Measurements from ENCODE around the gene MGAT4B. TPM values are rescaled to one million over a fixed set of nuclear protein-coding genes. Genes with fewer than 3 reads are reported as not detected.

The MGAT4B gene
- total RNA-seq, 6 experiments from 2014 or later: 151 to 259 (median 181) TPM

- TF ChIP-seq CTCF (IDR thresholded peaks at IDR 0.05) (no peak), POLR2A (IDR thresholded peaks at IDR 0.05) (no peak)
- H3K36me3 ChIP-seq: peaks cover 0 to 37% (median 8%) of the 10 kb centered on the region in 4 donors
- peak in 3 of 4 donors; percentile 3 to 31 (median 4) for ATAC-seq
- H3K27me3 ChIP-seq: no peaks in the 10 kb centered on the region
- H3K27ac ChIP-seq: peak overlapping the region; percentile 36 to 61 (median 53)
- intact Hi-C loops (cut with DNase I): no loop called here
- WGBS (ENCODE audit: insufficient coverage, low coverage, low lambda C conversion rate, missing lambda C conversion rate): 31% methylated on average over 2 of the region's 20 CpGs
- no peaks in the 10 kb centered on the region for H3K9me3 ChIP-seq
- DNase-seq: no peak
- H3K4me3 ChIP-seq: peak overlapping the region in 1 of 3 donors; percentile 15
- peaks cover 0 to 57% (median 28%) of the 10 kb centered on the region in 4 donors for H3K4me1 ChIP-seq
Observed at GRCh38 chr5:179766021-179766725, 40.5 kb downstream of the MGAT4B start.

- H3K4me1 ChIP-seq: peaks cover 0 to 60% (median 28%) of the 10 kb centered on the region in 4 donors
- ATAC-seq: peak in 2 of 4 donors; percentile 35 to 38
Observed at GRCh38 chr5:179765400-179765799, 41.3 kb downstream of the MGAT4B start.

GRCh38 chr5:179764056-179764455, 42.6 kb downstream of the MGAT4B start:
- Histone ChIP-seq H3K4me1 (peaks cover 0 to 60% (median 28%) of the 10 kb centered on the region in 4 donors), H3K27me3 (no peaks in the 10 kb centered on the region), H3K4me3 (no peak overlapping the region), H3K9me3 (no peaks in the 10 kb centered on the region), H3K36me3 (peaks cover 0 to 20% (median 2%) of the 10 kb centered on the region in 4 donors), H3K27ac (no peak overlapping the region)
- DNase-seq (no peak), ATAC-seq (no peak)
- WGBS (ENCODE audit: insufficient coverage, low coverage, low lambda C conversion rate, missing lambda C conversion rate): 62% methylated on average over 8 of the region's 8 CpGs
- intact Hi-C loops (cut with DNase I): loop anchor here (5.0 kb wide), 1 partner anchor 33 kb away; no protein-coding TSS in a partner anchor
- TF ChIP-seq CTCF (IDR thresholded peaks at IDR 0.05) (no peak), POLR2A (IDR thresholded peaks at IDR 0.05) (no peak)

More at GRCh38 chr5:179765400-179765799, 41.3 kb downstream of the MGAT4B start:
- intact Hi-C loops (cut with DNase I): no loop called here
- Histone ChIP-seq H3K4me3 (no peak overlapping the region), H3K27me3 (no peaks in the 10 kb centered on the region), H3K27ac (peak overlapping the region in 2 of 3 donors; percentile 53 to 61), H3K9me3 (no peaks in the 10 kb centered on the region), H3K36me3 (peaks cover 0 to 29% (median 6%) of the 10 kb centered on the region in 4 donors)
- no peak for TF ChIP-seq POLR2A (IDR thresholded peaks at IDR 0.05)
- no peak for TF ChIP-seq CTCF (IDR thresholded peaks at IDR 0.05)
- 51% methylated on average over 5 of the region's 13 CpGs for WGBS (ENCODE audit: insufficient coverage, low coverage, low lambda C conversion rate, missing lambda C conversion rate)
- no peak for DNase-seq

GRCh38 chr5:179763215-179763945, 43.3 kb downstream of the MGAT4B start:
- WGBS (ENCODE audit: insufficient coverage, low coverage, low lambda C conversion rate, missing lambda C conversion rate): 28% methylated on average over 10 of the region's 10 CpGs

More at GRCh38 chr5:179763215-179763945, 43.3 kb downstream of the MGAT4B start:
- Histone ChIP-seq H3K36me3 (peaks cover 0 to 15% (median 0%) of the 10 kb centered on the region in 4 donors), H3K27ac (no peak overlapping the region), H3K9me3 (no peaks in the 10 kb centered on the region), H3K27me3 (no peaks in the 10 kb centered on the region), H3K4me3 (no peak overlapping the region), H3K4me1 (peaks cover 0 to 60% (median 28%) of the 10 kb centered on the region in 4 donors)
- intact Hi-C loops (cut with DNase I): loop anchor here (5.0 kb wide), 1 partner anchor 34 kb away; no protein-coding TSS in a partner anchor
- DNase-seq (peak in 2 of 3 donors; percentile 43 to 64), ATAC-seq (peak; percentile 75 to 86 (median 80))
- TF ChIP-seq POLR2A (IDR thresholded peaks at IDR 0.05): no peak
- TF ChIP-seq CTCF (IDR thresholded peaks at IDR 0.05): peak; percentile 84 to 96 (median 92)
